GM19035 (cell line): ENCODE results near the gene TACR2.

Source experiments
- ATAC-seq: cut with Tn5 transposase; IDR thresholded peaks from one replicate; pipeline ENCODE4 v1.9.1; 2021; ENCODE audit not compliant: unreplicated experiment

Gene TACR2

GRCh38 chr10:69405221-69405620, 11.5 kb downstream of the TACR2 start:
- no peak for ATAC-seq

GRCh38 chr10:69404786-69405185, 11.9 kb downstream of the TACR2 start:
- no peak for ATAC-seq

DNA sequence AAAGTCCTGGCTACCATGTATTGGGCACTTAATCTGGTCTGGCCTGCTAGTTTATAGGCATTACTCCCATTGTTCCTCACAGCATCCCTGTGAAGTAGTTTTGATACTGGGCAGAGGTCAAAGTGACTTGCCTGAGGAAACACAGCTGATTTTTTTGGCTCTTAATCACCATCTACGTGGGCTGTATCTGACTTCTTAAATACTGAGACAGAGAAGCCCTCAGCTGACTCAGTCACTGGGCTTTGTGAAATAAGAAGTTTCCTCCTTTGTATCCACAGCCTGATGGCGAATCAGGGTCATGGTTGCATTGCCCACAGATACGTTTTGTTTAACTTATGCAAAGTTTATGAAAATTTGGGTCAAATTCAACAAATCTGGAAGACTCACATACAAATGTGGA, 13.2 kb downstream of the TACR2 start:
- ATAC-seq, result no peak

DNA sequence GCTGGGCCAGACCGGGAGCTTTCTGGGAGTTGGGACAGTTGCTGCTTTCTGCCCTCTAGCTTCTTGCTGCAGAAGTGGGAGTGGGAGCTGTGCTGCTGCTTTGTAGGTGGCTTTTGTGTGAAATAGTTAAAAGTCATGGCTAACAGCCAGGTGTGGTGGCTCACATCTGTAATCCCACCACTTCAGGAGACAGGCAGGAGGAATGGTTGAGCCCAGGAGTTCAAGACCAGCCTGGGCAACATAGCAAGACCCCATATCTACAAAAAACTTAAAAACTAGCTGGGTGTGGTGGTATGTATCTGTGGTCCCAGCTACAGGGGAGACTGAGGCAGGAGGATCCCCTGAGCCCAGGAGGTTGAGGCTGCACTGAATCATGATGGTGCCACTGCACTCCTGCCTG, 13.7 kb downstream of the TACR2 start:
- ATAC-seq, result no peak

DNA sequence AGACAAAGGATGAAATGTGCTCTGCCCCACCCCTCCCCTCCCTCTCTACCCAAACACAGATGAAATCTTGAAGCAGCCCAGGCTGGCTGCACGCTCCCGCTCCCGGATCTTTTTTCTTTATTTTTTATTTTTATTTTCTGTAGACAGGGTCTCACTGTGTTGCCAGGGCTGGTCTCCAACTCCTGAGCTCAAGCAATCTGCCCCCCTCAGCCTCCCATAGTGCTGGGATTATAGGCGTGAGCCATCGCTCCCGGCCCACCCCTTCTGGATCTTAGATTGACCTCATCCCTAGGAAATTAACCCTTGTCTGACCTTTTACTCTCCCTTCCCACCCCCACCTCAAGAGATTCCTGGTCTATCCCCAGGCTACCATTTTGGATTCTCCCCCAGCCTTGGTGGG, 14.3 kb downstream of the TACR2 start:
- ATAC-seq, result no peak

DNA sequence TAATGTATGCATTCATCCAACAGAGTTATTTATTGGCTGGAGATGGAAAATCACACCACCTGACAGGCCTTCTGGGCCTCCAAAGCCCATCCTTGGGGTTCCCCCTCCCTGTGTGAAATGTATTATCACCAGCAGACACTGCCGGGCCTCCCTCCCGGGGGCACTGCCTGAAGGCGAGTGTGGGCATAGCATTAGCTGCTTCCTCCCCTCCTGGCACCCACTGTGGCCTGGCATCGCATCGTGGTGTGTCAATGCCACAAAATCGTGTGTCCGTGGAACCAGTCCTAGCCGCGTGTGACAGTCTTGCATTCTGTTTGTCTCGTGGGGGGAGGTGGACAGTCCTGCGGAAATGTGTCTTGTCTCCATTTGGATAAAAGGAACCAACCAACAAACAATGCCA, 15.3 kb downstream of the TACR2 start:
- no peak for ATAC-seq

- no peak for ATAC-seq
Observed at GRCh38 chr10:69400936-69401335, 15.8 kb downstream of the TACR2 start.

- no peak for ATAC-seq
Observed at GRCh38 chr10:69398466-69398865, 18.3 kb downstream of the TACR2 start.

GRCh38 chr10:69397972-69398371, 18.7 kb downstream of the TACR2 start:
- no peak for ATAC-seq

DNA sequence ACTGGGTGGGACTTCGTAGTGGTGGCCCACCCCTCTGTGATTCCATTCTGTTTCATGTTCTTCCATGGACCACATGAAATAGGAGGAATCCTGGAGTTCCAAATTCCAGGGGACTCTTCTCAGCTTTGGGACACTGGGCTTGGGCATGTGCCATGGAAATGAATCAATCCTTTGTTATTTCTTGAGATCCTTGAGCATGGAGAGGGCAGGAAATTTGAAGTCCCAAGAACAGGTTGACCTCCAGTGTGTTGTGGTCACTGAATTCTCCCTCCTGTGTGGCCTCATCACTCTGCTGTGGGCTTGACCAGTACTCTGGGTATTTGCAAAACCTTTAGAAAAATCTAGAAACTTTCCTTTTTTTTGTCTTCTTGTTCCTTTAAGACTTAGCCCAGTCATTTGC, 22.7 kb downstream of the TACR2 start:
- no peak for ATAC-seq

GRCh38 chr10:69392481-69393000, 24.2 kb downstream of the TACR2 start:
- peak; percentile 88 for ATAC-seq

DNA sequence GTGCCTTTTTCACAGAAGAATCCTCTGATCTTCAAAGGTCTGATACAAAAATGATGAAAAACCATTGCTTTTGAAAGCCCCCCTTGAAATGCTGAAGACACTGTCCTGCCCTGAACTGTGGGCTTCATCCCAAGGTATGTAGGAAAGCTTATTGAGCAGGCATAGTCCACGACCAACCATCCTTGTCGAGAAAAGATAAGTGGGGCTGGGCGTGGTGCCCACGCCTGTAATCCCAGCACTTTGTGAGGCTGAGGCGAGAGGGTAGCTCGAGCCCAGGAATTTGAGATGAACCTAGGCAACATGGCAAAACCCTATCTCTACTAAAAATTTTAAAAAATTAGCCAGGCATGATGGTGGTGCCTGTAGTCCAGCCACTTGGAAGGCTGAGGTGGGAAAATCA, 25.6 kb downstream of the TACR2 start:
- no peak for ATAC-seq

- ATAC-seq, result no peak
Observed at GRCh38 chr10:69389827-69390490, 26.8 kb downstream of the TACR2 start.

DNA sequence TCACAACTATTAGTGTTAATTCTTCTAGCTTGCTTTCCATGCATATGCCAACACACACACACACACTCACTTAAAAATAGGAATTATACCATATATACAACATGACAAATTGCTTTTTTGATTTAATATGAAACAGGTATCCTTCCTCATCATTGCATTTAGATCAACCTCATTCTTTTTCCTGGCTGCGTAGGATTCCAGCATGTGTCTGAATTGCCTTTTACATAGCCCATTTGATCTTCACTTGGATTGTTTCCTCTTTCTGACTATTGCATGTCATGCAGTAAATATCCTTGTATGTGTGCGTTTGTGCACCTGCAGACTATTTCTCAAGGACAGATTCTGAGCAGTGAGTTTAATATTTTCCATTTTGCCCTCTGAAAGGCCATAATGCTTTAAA, 28.2 kb downstream of the TACR2 start:
- no peak for ATAC-seq

DNA sequence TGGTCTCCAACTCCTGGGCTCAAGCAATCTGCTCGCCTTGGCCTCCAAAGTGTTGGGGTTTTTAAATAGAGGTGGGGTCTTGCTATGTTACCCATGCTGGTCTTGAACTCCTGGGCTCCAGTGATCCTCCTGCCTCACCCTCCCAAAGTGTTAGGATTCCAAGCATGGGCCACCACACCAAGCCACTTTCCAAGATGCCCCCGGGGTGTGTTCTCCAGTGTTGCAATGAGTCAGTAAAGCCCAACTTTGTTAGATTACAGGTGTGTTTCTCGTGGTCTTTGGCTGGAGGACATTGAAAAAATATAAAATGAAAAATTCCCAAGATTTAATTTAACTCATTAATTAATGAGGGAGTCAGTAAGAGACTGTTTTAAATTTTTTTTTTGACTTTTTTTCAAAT, 29.2 kb downstream of the TACR2 start:
- ATAC-seq, result no peak

- ATAC-seq, result no peak
Observed at GRCh38 chr10:69385454-69386350, 31.0 kb downstream of the TACR2 start.

DNA sequence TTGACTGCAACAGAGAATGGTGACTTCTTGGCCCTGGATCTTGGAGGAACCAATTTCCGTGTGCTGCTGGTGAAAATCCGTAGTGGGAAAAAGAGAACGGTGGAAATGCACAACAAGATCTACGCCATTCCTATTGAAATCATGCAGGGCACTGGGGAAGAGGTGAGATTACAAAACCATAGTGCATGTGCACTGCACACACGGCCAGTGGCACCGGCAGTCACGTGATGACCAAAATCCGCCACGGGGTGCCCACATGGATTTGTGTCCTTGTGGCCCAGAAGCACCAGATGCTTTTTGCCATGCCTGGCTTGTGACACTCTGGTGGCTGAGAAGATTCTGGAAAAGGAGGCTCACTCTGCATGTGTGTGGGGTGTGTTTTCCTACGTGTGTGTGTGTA, 32.4 kb downstream of the TACR2 start:
- no peak for ATAC-seq

GRCh38 chr10:69383558-69383957, 33.2 kb downstream of the TACR2 start:
- no peak for ATAC-seq

DNA sequence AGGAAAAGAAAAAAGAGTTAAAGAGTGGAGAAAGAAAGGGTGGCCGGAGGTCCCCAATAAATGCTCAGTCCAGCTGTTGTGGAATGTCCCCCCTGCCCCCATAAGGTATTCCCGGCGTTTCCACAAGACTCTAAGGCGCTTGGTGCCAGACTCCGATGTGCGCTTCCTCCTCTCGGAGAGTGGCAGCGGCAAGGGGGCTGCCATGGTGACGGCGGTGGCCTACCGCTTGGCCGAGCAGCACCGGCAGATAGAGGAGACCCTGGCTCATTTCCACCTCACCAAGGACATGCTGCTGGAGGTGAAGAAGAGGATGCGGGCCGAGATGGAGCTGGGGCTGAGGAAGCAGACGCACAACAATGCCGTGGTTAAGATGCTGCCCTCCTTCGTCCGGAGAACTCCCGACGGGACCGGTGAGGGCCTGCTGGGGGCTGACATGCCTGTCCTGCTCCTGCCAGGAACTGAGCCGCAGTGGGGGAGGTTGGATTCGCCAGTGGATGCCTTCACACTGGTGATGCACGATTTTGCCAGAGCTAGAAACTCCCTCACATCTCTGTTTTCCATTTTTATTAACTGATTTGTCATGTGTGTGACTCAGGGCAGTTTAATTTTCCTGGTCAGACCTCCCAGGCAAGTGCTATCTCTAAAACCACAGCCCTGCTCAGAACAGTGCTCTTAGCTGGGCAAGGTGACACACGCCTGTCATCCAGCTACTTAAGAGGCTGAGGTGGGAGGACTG, 34.2 kb downstream of the TACR2 start:
- no peak for ATAC-seq

GRCh38 chr10:69379800-69380199, 36.9 kb downstream of the TACR2 start:
- no peak for ATAC-seq

GRCh38 chr10:69377933-69378332, 38.8 kb downstream of the TACR2 start:
- ATAC-seq, result no peak

DNA sequence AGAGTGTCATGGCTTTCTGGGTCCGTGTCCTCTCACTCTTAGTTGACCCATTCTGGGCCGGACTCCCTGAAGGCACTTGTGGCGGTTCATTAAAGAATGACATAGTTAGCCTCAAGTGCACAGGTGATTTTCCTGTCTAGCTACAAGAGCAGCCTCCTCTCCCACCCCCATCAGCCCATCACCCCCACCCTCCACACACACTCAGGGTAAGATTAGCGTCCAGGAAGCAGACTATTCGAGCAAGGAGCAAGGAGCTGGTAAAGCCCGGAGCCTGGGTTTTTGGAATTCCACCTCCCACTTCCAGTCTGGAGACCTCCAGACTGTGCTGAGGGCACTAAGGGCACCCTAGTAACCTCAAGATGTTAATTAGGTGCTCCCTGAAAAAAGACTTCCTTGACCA, 39.5 kb downstream of the TACR2 start:
- ATAC-seq, result no peak
